HEK293T (cell line): ENCODE results near the gene PDLIM1.

Source experiments
- ARNT ChIP-seq: fragments of 450-650 bp; IDR thresholded peaks from 2 replicates; pipeline ENCODE4 v1.6.1; 2017; ENCODE audit warnings: mild to moderate bottlenecking
- BHLHE40 ChIP-seq: fragments of 450-650 bp; IDR thresholded peaks from 2 replicates; pipeline ENCODE4 v1.6.1; 2016; ENCODE audit warnings: mild to moderate bottlenecking, moderate library complexity, borderline replicate concordance
- CTBP1 ChIP-seq: fragments of 450-650 bp; IDR thresholded peaks from 2 replicates; pipeline ENCODE4 v1.6.1; 2016; ENCODE audit warnings: borderline replicate concordance
- ELF4 ChIP-seq: fragments of 450-650 bp; IDR thresholded peaks from 2 replicates; pipeline ENCODE4 v1.6.1; 2017; ENCODE audit warnings: antibody characterized with exemption
- FOXA1 ChIP-seq: fragments of 450-650 bp; IDR thresholded peaks from 2 replicates; pipeline ENCODE4 v1.6.1; 2016; ENCODE audit warnings: mild to moderate bottlenecking
- FOXK2 ChIP-seq: fragments of 450-650 bp; IDR thresholded peaks from 2 replicates; pipeline ENCODE4 v1.6.1; 2016; ENCODE audit warnings: mild to moderate bottlenecking
- FOXM1 ChIP-seq: fragments of 450-650 bp; IDR thresholded peaks from 2 replicates; pipeline ENCODE4 v1.6.1; 2017; ENCODE audit warnings: mild to moderate bottlenecking, borderline replicate concordance
- HDGF ChIP-seq: fragments of 450-650 bp; IDR thresholded peaks from 2 replicates; pipeline ENCODE4 v1.6.1; 2017; ENCODE audit warnings: antibody characterized with exemption, borderline replicate concordance
- LEF1 ChIP-seq: fragments of 450-650 bp; IDR thresholded peaks from 2 replicates; pipeline ENCODE4 v1.6.1; 2017; ENCODE audit warnings: mild to moderate bottlenecking, borderline replicate concordance
- NFRKB ChIP-seq: fragments of 450-650 bp; IDR thresholded peaks from 2 replicates; pipeline ENCODE4 v1.6.1; 2016; ENCODE audit warnings: mild to moderate bottlenecking, moderate library complexity
- SP1 ChIP-seq: fragments of 450-650 bp; IDR thresholded peaks from 2 replicates; pipeline ENCODE4 v1.6.1; 2017
- SUZ12 ChIP-seq: fragments of 450-650 bp; IDR thresholded peaks from 2 replicates; pipeline ENCODE4 v1.6.1; 2016; ENCODE audit warnings: mild to moderate bottlenecking
- TF ChIP-seq, protein P1 (sequence below): fragments of 450-650 bp; IDR thresholded peaks from 2 replicates; pipeline ENCODE4 v1.6.1; 2016

DNA sequence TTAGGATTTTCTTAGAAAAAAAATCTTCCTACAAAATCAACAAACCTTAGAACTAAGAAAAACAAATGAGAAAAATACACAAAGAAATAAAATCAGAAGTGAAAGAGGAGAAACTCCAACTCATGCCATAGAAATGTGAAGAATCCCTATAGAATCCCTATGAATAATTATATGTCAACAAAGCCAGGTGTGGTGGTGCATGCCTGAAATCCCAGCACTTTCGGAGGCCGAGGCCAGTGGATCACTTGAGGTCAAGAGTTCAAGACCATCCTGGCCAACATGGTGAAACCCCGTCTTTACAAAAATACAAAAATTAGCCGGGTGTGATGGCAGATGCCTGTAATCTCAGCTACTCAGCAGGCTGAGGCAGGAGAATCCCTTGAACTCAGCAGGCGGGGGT, 69.7 kb downstream of the PDLIM1 start:
- TF ChIP-seq SP1, result no peak
- no peak for TF ChIP-seq BHLHE40
- no peak for TF ChIP-seq NFRKB
- no peak for TF ChIP-seq CTBP1
- TF ChIP-seq FOXA1, result no peak
- no peak for TF ChIP-seq SUZ12
- no peak for TF ChIP-seq HDGF
- no peak for TF ChIP-seq LEF1
- TF ChIP-seq, protein P1, sequence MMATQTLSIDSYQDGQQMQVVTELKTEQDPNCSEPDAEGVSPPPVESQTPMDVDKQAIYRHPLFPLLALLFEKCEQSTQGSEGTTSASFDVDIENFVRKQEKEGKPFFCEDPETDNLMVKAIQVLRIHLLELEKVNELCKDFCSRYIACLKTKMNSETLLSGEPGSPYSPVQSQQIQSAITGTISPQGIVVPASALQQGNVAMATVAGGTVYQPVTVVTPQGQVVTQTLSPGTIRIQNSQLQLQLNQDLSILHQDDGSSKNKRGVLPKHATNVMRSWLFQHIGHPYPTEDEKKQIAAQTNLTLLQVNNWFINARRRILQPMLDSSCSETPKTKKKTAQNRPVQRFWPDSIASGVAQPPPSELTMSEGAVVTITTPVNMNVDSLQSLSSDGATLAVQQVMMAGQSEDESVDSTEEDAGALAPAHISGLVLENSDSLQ, result no peak
- TF ChIP-seq FOXK2, result no peak
- no peak for TF ChIP-seq ARNT
- no peak for TF ChIP-seq FOXM1
- no peak for TF ChIP-seq ELF4
